Adrenal gland (tissue), 5 donors: Measurements from ENCODE around the gene FOSL2.

Experiments
- POLR2A ChIP-seq, 2 donors: fragments of 450-650 bp; IDR thresholded peaks; one replicate each; pipeline ENCODE4 v1.6.1; 2017; ENCODE audit warnings: antibody characterized with exemption in 2 of 2, mild to moderate bottlenecking in 2 of 2, moderate library complexity in 1 of 2
- TF ChIP-seq, protein P1 (sequence below), 6 experiments: fragments of 450-650 bp in 4 of 6; fragments of 200-600 bp in 2 of 6; sonication (generic) in 1 of 6; IDR thresholded peaks; 1 replicate in 5 of 6; 2 replicates in 1 of 6; pipeline versions ENCODE4 v1.5.1 to v1.8.0; 2016 to 2021; ENCODE audit warnings: antibody characterized with exemption in 6 of 6, mild to moderate bottlenecking in 2 of 6, moderate library complexity in 1 of 6
- donor health status: DM: no; HTN: no; CAD: no.

DNA sequence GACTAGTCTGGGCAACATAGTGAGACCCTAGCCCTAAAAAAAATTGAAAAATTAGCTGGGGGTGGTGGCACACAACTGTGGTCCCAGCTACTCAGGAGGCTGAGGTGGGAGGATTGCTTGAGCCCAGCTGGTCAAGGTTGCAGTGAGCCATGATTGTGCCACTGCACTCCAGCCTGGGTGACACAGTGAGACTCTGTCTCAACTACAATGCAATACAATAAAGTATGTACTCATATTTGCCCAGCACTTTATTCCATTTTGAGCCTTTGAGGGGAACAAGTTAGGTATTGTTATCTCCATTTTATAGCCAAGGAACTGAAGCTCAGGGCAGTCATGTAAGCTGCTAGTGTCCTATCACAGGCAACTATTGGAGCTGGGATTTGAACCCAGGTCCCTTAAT, 53.9 kb downstream of the FOSL2 start:
- TF ChIP-seq, protein P1, sequence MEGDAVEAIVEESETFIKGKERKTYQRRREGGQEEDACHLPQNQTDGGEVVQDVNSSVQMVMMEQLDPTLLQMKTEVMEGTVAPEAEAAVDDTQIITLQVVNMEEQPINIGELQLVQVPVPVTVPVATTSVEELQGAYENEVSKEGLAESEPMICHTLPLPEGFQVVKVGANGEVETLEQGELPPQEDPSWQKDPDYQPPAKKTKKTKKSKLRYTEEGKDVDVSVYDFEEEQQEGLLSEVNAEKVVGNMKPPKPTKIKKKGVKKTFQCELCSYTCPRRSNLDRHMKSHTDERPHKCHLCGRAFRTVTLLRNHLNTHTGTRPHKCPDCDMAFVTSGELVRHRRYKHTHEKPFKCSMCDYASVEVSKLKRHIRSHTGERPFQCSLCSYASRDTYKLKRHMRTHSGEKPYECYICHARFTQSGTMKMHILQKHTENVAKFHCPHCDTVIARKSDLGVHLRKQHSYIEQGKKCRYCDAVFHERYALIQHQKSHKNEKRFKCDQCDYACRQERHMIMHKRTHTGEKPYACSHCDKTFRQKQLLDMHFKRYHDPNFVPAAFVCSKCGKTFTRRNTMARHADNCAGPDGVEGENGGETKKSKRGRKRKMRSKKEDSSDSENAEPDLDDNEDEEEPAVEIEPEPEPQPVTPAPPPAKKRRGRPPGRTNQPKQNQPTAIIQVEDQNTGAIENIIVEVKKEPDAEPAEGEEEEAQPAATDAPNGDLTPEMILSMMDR (IDR thresholded peaks at IDR 0.05) = no peak
- no peak for TF ChIP-seq POLR2A (IDR thresholded peaks at IDR 0.05)
